HG03064 (cell line): ENCODE data around the gene ARHGAP28.
"Not testable (repeated sequence)": the region's sequence is repeated elsewhere in the genome, so short reads cannot be mapped to it uniquely, and the experiment has no call there.

Experiments
- ATAC-seq: cut with Tn5 transposase; IDR thresholded peaks from one replicate; pipeline ENCODE4 v1.9.1; 2021; ENCODE audit warnings: low read depth; ENCODE audit not compliant: unreplicated experiment

The ARHGAP28 gene

GRCh38 chr18:6920099-6920955 is 190.8 kb downstream of the ARHGAP28 start:
- no peak for ATAC-seq

GRCh38 chr18:6921571-6921970 is 192.1 kb downstream of the ARHGAP28 start:
- ATAC-seq: no peak

GRCh38 chr18:6923220-6923619 is 193.7 kb downstream of the ARHGAP28 start:
- no peak for ATAC-seq

GRCh38 chr18:6927153-6927552 is 197.6 kb downstream of the ARHGAP28 start:
- ATAC-seq: no peak

- no peak for ATAC-seq
These were observed 198.8 kb downstream of the ARHGAP28 start for GRCh38 chr18:6928359-6928758.

GRCh38 chr18:6929370-6930102 is 200.0 kb downstream of the ARHGAP28 start:
- no peak for ATAC-seq

GRCh38 chr18:6934859-6935258 is 205.3 kb downstream of the ARHGAP28 start:
- ATAC-seq: no peak

GRCh38 chr18:6938003-6938402 is 208.5 kb downstream of the ARHGAP28 start:
- ATAC-seq: no peak

- ATAC-seq: not testable (repeated sequence)
These were observed 208.9 kb downstream of the ARHGAP28 start for GRCh38 chr18:6938403-6938802.

GRCh38 chr18:6939972-6940371 is 210.5 kb downstream of the ARHGAP28 start:
- ATAC-seq: no peak

- no peak for ATAC-seq
These were observed 210.9 kb downstream of the ARHGAP28 start for GRCh38 chr18:6940451-6940850.

- ATAC-seq: no peak
These were observed 212.5 kb downstream of the ARHGAP28 start for GRCh38 chr18:6941996-6942395.

GRCh38 chr18:6942742-6943141 is 213.2 kb downstream of the ARHGAP28 start:
- ATAC-seq: no peak

- ATAC-seq: no peak
These were observed 213.6 kb downstream of the ARHGAP28 start for GRCh38 chr18:6943143-6943542.

- ATAC-seq: no peak
These were observed 218.0 kb downstream of the ARHGAP28 start for GRCh38 chr18:6947338-6948030.

- ATAC-seq: no peak
These were observed 219.0 kb downstream of the ARHGAP28 start for GRCh38 chr18:6948281-6949055.

- no peak for ATAC-seq
These were observed 220.5 kb downstream of the ARHGAP28 start for GRCh38 chr18:6949800-6950586.

GRCh38 chr18:6950641-6951040 is 221.1 kb downstream of the ARHGAP28 start:
- no peak for ATAC-seq

GRCh38 chr18:6951336-6952090 is 222.0 kb downstream of the ARHGAP28 start:
- ATAC-seq: no peak
